Fibroblast of mammary gland (primary cell): ENCODE data around the gene CSF2RB.

Experiments
- DNase-seq: peaks from one replicate; pipeline ENCODE4 v3.0.0-alpha.2; 2010; ENCODE audit warnings: low read depth
- H3K4me3 ChIP-seq: 2 replicates; pipeline ENCODE4 v1.5.1; 2011; ENCODE audit warnings: low read depth, mild to moderate bottlenecking, low read length, moderate library complexity; ENCODE audit not compliant: control insufficient read depth
- CTCF ChIP-seq: conservative IDR thresholded peaks from 2 replicates; pipeline ENCODE4 v1.5.1; 2011; ENCODE audit warnings: low read depth, low read length, inconsistent platforms; ENCODE audit not compliant: control insufficient read depth, insufficient read depth

Gene CSF2RB

GRCh38 chr22:36913427-36914389 is at the start of gene CSF2RB:
Gene CSF2RB (plus strand): TSS chr22:36913628. CDS start chr22:36922208, 8,580 bp downstream.
- TF ChIP-seq CTCF = no peak
- DNase-seq = no peak
- H3K4me3 ChIP-seq = no peak within 1 kb of the TSS

GRCh38 chr22:36863979-36864378 is 49.4 kb upstream of the CSF2RB start:
- no peak for TF ChIP-seq CTCF
- no peak overlapping the region for H3K4me3 ChIP-seq
- DNase-seq = no peak

GRCh38 chr22:36864454-36865215 is 48.8 kb upstream of the CSF2RB start:
- DNase-seq = no peak
- no peak for TF ChIP-seq CTCF
- H3K4me3 ChIP-seq = no peak overlapping the region

- no peak overlapping the region for H3K4me3 ChIP-seq
- no peak for TF ChIP-seq CTCF
- DNase-seq = no peak
Observed at GRCh38 chr22:36865346-36865745, 48.1 kb upstream of the CSF2RB start.

GRCh38 chr22:36867695-36868094 is 45.7 kb upstream of the CSF2RB start:
- TF ChIP-seq CTCF = no peak
- no peak for DNase-seq
- no peak overlapping the region for H3K4me3 ChIP-seq

GRCh38 chr22:36868546-36869181 is 44.8 kb upstream of the CSF2RB start:
- DNase-seq = no peak
- no peak overlapping the region for H3K4me3 ChIP-seq
- TF ChIP-seq CTCF = no peak
